Liver (tissue), 3 donors: ENCODE data around the gene CBLC.

Experiments
- YY1 ChIP-seq: IDR thresholded peaks from 2 replicates; pipeline ENCODE4 v1.6.1; 2016; ENCODE audit warnings: antibody characterized with exemption, mild to moderate bottlenecking
- TF ChIP-seq, protein P1 (sequence below): IDR thresholded peaks from 2 replicates; pipeline ENCODE4 v1.6.1; 2016; ENCODE audit warnings: antibody characterized with exemption
- TF ChIP-seq, protein P2 (sequence below): fragments of 150-350 bp; IDR thresholded peaks from 2 replicates; pipeline ENCODE4 v1.5.1; 2017; ENCODE audit warnings: improper control_type of control experiment, low read depth, low read length; ENCODE audit not compliant: missing input control
- donor health status: healthy.
- donor health status: healthy.

DNA sequence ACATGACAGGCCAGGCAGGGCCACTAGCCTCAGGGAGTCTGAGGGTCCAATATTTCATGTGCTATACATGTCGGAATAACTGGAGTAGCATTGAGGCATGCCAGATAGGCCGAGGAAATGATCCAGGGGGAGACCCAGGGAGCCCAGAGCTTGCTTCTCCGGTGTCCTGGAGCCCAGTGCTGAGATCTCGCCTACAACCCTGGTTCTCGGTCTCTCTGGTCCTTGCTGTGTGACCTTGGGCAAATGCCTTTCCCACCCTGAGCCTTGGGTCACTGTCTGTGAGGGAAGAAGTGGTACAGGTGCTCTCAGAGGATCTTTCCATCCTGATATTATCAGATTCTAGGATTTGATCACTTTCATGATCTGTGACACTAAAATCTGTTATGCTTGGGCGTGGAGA lies 11.3 kb downstream of the CBLC start:
- TF ChIP-seq, protein P1, sequence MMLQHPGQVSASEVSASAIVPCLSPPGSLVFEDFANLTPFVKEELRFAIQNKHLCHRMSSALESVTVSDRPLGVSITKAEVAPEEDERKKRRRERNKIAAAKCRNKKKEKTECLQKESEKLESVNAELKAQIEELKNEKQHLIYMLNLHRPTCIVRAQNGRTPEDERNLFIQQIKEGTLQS = no peak
- TF ChIP-seq, protein P2, sequence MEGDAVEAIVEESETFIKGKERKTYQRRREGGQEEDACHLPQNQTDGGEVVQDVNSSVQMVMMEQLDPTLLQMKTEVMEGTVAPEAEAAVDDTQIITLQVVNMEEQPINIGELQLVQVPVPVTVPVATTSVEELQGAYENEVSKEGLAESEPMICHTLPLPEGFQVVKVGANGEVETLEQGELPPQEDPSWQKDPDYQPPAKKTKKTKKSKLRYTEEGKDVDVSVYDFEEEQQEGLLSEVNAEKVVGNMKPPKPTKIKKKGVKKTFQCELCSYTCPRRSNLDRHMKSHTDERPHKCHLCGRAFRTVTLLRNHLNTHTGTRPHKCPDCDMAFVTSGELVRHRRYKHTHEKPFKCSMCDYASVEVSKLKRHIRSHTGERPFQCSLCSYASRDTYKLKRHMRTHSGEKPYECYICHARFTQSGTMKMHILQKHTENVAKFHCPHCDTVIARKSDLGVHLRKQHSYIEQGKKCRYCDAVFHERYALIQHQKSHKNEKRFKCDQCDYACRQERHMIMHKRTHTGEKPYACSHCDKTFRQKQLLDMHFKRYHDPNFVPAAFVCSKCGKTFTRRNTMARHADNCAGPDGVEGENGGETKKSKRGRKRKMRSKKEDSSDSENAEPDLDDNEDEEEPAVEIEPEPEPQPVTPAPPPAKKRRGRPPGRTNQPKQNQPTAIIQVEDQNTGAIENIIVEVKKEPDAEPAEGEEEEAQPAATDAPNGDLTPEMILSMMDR = no peak
- no peak for TF ChIP-seq YY1
